ENCODE data around the gene LTC4S.
"Not testable (repeated sequence)": the region's sequence is repeated elsewhere in the genome, so short reads cannot be mapped to it uniquely, and the experiment has no call there.

The LTC4S gene

DNA sequence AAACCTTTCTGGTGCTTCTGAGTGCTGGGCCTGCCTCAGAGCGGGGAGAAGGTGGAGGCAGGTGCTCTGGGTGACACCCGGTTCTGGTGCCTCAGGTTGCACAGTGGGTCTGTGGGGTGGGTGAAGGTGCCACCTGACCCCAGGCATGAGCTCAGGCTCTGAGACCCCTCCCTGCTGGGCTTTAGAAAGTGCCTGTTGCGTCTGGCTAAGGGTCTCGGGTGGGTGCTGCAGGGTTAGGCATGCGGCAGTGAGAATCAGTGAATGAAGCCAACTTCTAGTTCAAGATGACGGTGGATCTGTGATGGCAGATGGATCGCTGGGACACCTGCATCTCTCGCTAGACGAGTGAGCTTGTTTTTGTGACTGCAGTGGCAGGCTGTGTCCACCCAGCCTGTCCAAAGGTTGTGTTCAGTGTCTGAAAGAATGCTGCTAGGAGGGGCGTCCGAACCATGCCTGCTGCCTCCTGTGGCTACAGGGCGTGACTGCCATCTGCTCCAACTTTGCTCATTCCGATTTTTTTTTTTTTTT, 31.9 kb downstream of the LTC4S start:
- no peak for DNase-seq (ENCODE audit: low read depth in 2 of 2)

DNA sequence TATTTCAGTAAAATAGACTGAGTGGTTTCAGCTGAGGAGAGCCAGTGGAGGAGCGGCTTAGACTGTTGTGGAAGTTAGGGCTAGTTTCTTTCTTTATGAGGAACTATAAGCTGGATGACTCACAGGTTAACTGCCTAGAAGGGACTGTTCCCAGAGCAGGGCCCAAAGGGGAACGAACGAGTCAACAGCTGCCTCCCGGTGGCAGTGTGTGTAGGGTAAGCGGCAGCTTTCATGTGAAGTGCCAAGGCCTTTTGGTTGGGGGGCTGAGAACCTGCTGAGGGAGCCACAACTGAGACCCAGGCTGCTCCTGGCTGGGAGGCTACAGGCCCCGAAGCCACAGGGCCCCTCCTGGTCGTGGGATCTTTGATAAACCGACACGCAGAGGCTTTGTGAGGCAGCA, 33.9 kb downstream of the LTC4S start:
- DNase-seq (ENCODE audit: low read depth in 2 of 2): no peak

DNA sequence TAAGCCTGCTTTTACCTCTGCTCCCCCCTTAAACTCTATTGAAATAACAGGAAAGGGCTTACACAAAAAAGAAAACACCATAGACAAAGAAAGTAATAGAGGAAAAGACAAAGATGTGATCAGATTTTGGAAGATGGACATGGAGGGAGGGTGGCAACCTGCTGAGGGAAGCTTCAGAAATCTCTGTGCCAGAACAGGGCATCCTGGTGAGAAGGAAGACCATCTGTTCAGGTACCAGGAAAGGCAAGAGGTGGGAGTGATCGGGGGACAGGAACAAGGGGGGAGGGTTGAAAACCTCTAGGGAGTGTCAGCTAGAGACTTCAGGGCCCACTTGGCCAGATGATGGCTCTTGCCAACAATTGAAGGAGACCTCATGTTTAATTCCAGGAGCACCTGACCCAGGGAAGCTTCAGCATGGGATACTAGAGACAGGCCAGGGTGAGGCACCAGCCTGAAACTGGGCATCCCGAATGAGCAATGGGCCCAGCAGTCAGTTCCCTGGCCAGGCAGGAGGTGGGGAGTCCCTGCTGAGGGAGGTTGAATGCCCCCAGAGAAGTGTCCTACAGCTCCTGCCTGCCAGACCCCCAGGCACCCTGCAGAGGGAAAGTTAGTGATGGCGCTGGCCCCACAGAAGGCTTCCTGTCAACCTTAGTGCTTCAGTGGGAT, 35.1 kb downstream of the LTC4S start:
- no peak for DNase-seq (ENCODE audit: low read depth in 2 of 2)

DNA sequence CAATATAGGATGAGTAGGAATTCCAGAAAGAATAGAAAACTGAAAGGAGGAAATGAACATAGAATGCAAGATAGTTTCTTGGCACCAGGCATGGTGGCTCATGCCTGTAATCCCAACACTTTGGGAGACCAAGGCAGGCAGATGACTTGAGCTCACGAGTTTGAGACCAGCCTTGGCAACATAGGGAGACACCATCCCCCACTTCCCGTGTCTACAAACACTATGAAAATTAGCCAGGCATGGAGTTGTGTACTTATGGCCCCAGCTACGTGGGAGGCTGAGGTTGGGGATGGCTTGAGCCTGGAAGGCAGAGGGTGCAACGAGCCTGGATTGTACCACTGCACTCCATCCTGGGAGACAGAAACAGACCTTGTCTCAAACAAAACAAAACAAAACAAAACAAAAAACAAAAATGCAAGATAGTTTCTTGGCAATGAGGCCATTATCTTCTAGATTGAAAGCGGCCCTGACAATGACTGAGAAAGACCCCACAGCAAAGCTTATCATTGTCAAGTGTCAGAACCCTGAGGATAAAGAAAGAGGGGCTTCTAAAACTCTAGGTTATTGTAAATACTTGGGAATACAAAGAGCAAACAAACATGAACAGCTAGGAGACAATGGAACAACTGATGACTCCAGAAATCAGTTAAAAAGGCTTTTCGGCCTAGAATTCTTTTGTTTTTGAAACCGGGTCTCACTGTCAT, 36.1 kb downstream of the LTC4S start:
- no peak for DNase-seq (ENCODE audit: low read depth in 2 of 2)

DNA sequence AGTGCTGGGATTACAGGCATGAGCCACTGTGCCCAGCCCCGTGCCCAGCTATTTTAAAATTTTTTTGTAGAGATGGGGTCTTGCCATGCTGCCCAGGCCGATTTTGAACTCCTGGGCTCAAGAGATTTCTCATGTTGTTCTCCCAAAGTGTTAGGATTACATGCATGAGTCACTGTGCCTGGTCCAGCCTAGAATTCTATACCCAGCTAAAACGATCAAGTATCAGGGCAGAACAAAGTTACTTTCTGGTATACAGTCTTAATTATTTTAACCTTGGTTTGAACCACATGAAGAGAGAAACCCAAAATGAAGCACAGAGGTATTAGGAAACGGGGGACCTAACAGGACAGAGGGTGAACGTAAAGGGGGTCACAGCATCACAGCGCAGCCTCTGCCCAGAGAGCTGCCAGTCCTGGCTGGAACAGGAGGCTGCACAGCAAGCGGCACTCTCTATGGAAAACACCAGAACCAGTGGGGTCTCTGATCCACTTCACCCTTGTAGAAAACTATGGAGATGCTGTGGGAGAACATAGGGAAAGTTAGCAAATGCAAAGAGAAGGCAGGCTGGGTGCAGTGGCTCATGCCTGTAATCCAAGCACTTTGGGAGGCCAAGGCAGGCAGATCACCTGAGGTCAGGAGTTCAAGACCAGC, 37.2 kb downstream of the LTC4S start:
- no peak for DNase-seq (ENCODE audit: low read depth in 2 of 2)

DNA sequence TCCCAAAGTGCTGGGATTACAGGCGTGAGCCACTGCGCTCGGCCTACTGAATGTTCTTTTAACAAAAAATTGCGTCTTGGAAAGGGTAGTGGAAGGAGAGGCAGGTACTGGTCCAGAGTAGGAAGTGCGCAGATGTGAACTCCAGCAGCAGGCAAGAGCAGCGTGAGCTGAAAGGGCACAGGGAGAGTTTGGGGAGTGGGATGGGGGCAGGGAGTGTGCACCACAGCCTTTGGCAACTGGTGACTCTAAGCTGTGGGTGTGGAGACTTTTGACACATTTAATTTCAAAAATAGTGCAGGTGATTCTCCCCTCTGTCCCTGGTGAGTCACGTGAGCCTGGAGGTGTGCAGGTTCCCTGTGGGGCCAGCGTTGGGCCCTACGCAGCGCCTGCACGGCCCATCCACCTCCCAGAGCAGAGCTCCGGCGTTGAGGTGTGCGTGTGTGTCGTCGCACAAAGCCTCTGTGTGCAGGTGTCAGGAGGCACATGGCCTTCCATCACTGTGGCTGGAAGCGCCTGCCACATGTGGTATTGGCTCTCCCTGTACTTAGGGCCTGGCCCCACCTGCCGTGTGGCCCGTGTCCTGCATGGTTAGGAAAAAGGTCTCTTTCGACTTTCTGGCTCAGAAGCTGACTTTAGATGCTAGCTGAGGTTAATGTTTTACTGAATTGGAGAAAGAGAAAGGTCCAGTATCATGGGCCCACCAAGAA, 38.4 kb downstream of the LTC4S start:
- no peak for DNase-seq (ENCODE audit: low read depth in 2 of 2)

DNA sequence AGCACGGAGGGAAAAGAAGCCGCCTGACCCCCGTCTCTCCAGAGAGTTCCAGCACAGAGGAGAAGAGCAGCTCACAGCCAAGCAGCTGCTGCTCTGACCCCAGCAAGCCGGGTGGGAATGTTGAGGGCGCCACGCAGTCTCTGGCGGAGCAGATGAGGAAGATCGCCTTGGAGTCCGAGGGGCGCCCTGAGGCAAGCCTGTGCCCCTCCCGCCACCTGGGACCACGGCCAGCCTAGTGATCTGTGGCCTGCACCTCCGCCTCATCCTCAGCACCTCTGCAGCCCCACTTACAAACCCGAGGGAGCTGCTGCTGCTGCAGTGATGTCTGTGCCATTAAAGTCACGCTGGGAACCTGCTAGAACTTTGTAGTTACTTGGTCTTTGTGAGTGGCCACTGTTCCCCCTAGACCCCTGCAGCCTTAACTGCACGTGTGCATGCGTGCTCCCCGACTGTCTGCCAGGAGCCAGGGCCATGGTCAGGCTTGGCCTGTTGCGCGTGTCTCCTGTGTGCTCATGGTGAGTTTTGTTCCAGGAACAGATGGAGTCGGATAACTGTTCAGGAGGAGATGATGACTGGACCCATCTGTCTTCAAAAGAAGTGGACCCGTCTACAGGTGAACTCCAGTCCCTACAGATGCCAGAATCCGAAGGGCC, 39.4 kb downstream of the LTC4S start:
- DNase-seq (ENCODE audit: low read depth in 2 of 2): no peak

DNA sequence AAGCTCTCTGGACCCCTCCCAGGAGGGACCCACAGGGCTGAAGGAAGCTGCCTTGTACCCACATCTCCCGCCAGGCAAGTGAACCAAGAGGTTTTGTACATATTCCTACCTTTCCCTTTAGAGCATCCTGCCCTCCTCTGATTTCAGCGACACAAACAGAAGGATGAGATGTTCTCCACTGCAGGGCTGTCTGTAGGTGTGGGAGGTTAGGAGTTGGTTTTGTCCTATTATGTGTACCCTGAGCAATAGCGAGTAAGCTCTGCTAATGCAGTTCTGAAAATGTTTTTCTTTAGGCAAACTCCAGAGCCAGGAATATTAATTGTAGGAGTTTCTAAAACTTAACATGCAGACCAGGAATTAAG, 39.9 kb downstream of the LTC4S start:
- DNase-seq (ENCODE audit: low read depth in 2 of 2): no peak

DNA sequence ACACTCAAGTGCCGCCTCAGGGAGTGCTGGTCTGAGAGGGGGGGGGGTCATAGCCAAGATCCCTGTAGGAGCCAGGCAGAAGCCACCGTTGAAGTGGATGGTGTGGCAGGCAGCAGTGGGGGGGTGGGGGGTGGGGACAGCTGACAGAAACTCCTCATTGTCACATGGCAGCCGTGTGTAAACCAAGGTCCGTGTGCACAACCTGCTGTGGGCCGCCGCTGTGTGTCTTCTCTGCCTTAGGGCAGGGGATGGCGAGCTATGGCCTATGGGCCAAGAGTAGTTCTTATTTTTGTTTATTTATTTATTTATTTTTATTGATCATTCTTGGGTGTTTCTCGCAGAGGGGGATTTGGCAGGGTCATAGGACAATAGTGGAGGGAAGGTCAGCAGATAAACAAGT, 40.3 kb downstream of the LTC4S start:
- no peak for DNase-seq (ENCODE audit: low read depth in 2 of 2)

DNA sequence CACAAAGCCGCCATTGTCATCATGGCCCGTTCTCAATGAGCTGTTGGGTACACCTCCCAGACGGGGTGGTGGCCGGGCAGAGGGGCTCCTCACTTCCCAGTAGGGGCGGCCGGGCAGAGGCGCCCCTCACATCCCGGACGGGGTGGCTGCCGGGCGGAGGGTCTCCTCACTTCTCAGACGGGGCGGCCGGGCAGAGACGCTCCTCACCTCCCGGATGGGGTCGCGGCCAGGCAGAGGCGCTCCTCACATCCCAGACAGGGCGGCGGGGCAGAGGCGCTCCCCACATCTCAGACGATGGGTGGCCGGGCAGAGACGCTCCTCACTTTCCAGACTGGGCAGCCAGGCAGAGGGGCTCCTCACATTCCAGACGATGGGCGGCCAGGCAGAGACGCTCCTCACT, 41.1 kb downstream of the LTC4S start:
- not testable (repeated sequence) for DNase-seq (ENCODE audit: low read depth in 2 of 2)

DNA sequence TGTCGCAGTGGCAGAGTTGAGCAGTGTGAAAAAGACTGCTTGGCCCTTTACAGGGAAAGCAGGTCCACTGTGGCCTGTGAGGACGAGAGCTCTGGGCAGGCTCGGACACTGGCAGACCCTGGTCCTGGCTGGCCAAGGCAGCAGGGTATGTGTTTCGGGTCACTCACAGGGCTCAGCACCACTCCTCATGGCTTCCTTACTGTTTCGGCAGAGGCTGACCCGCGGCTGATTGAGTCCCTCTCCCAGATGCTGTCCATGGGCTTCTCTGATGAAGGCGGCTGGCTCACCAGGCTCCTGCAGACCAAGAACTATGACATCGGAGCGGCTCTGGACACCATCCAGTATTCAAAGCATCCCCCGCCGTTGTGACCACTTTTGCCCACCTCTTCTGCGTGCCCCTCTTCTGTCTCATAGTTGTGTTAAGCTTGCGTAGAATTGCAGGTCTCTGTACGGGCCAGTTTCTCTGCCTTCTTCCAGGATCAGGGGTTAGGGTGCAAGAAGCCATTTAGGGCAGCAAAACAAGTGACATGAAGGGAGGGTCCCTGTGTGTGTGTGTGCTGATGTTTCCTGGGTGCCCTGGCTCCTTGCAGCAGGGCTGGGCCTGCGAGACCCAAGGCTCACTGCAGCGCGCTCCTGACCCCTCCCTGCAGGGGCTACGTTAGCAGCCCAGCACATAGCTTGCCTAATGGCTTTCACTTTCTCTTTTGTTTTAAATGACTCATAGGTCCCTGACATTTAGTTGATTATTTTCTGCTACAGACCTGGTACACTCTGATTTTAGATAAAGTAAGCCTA, 42.6 kb downstream of the LTC4S start:
- DNase-seq (ENCODE audit: low read depth in 2 of 2): no peak

DNA sequence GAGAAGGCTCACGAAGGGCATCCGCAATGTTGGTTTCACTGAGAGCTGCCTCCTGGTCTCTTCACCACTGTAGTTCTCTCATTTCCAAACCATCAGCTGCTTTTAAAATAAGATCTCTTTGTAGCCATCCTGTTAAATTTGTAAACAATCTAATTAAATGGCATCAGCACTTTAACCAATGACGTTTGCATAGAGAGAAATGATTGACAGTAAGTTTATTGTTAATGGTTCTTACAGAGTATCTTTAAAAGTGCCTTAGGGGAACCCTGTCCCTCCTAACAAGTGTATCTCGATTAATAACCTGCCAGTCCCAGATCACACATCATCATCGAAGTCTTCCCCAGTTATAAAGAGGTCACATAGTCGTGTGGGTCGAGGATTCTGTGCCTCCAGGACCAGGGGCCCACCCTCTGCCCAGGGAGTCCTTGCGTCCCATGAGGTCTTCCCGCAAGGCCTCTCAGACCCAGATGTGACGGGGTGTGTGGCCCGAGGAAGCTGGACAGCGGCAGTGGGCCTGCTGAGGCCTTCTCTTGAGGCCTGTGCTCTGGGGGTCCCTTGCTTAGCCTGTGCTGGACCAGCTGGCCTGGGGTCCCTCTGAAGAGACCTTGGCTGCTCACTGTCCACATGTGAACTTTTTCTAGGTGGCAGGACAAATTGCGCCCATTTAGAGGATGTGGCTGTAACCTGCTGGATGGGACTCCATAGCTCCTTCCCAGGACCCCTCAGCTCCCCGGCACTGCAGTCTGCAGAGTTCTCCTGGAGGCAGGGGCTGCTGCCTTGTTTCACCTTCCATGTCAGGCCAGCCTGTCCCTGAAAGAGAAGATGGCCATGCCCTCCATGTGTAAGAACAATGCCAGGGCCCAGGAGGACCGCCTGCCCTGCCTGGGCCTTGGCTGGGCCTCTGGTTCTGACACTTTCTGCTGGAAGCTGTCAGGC, 43.6 kb downstream of the LTC4S start:
- DNase-seq (ENCODE audit: low read depth in 2 of 2): no peak

DNA sequence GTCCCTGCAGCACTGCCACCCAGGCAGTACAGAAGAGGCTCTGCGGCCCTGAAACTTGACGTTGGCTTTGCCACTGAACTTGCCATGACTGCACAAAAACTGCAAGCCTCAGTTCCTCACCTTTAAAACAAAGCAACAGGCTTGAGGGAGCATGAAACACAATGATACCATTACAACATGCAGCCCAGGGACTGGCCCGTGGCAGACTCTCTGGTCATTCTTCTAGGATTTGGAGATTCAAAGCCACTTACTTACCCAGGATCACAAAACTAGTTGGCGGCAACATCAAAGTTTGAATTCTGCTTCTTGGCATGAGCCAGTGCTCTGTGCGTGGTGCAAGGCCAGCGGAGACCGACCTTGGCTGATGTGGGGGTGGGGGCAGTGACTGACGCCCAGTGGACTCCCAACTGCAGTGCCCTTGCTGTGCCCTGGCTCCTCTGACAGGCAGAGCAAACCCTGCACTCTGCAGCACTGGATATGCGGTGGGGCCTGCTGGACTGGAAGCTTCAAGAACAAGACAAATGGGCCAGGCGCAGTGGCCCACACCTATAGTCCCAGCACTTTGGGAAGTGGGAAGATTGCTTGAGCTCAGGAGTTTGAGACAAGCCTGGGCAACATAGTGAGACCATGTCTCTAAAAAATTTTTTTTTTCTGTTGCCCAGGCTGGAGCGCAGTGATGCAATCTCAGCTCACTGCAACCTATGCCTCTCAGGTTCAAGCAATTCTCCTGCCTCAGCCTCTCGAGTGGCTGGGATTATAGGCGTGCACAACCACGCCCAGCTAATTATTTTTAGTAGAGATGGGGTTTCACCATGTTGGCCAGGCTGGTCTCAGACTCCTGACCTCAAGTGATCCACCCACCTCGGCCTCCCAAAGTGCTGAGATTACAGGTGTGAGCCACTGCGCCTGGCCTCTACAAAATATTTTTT, 45.8 kb downstream of the LTC4S start:
- no peak for DNase-seq (ENCODE audit: low read depth in 2 of 2)

DNA sequence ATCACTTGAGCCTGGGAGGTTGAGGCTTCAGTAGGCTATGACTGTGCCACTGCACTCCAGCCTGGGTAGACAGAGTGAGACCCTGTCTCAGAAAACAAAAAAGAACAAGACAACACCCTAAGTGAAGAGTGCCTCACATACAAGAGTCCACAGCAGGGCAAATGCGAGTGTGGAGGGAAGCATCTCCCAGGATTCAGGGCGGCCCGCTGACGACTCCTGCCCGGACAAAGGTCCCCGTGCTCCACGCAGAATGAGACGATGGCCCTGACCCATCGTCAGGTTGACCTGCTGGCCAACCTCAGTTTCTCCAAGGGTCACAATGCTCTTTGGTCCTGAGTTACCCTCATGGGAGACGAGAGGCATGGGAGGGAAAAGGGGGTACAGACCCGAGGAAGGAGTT, 46.5 kb downstream of the LTC4S start:
- DNase-seq (ENCODE audit: low read depth in 2 of 2): no peak

DNA sequence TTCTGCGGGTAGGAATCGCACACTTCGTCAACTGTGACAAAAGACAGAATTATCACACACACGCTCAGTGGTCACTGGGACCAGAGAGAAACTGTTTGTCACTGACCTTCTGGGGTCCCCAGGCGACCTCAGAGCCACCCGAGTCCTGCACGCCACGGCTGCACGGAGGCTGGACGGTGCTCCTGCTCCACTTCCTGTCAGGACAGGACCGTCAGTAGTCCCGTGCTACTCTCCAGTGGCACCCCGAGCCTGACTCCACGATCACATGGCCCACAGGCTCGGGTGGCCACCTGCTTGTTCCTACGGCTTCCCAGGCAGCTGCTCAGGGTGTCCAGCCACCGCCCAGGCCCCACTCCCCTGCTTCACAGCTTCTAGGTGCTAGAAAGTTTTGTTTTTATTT, 47.0 kb downstream of the LTC4S start:
- DNase-seq (ENCODE audit: low read depth in 2 of 2): no peak

DNA sequence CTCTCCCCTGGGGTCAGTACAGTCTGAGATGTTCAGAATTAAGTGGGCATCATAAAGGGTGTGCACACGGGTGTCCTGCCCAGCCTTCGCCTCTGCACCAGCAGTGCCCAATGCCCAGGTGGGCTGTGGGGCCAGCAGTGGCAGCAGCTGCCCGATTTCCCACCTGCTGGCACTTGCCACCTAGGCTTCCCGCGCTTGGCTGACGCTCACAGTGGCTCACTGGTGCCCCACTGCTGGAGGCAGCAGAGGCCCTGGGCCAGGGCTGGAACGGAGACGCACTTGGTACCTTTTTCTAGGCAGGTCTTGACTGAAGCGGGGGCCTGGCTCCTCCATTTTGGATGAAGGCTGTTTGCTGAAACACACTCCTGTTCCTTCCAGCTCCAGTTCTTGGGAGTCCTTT, 47.8 kb downstream of the LTC4S start:
- no peak for DNase-seq (ENCODE audit: low read depth in 2 of 2)
